ENCODE data around the gene ACTN1.

The ACTN1 gene

GRCh38 chr14:68948686-68949600, 30.2 kb downstream of the ACTN1 start:
- no peak for DNase-seq

- DNase-seq = no peak
Measured at GRCh38 chr14:68947802-68948201, 31.3 kb downstream of the ACTN1 start.

GRCh38 chr14:68946489-68946822, 32.6 kb downstream of the ACTN1 start:
- no peak for DNase-seq

GRCh38 chr14:68945585-68946488, 33.3 kb downstream of the ACTN1 start:
- DNase-seq = no peak

GRCh38 chr14:68945190-68945584, 33.9 kb downstream of the ACTN1 start:
- no peak for DNase-seq

GRCh38 chr14:68944162-68944561, 34.9 kb downstream of the ACTN1 start:
- DNase-seq = no peak

- DNase-seq = no peak
Measured at GRCh38 chr14:68943107-68943506, 36.0 kb downstream of the ACTN1 start.

GRCh38 chr14:68942296-68943035, 36.6 kb downstream of the ACTN1 start:
- DNase-seq = no peak

GRCh38 chr14:68941820-68942219, 37.3 kb downstream of the ACTN1 start:
- DNase-seq = no peak

- no peak for DNase-seq
Measured at GRCh38 chr14:68940614-68941185, 38.4 kb downstream of the ACTN1 start.

- DNase-seq = no peak
Measured at GRCh38 chr14:68939893-68940613, 39.0 kb downstream of the ACTN1 start.

- DNase-seq = no peak
Measured at GRCh38 chr14:68939181-68939892, 39.8 kb downstream of the ACTN1 start.

- DNase-seq = no peak
Measured at GRCh38 chr14:68938271-68939150, 40.6 kb downstream of the ACTN1 start.

- no peak for DNase-seq
Measured at GRCh38 chr14:68937471-68938270, 41.4 kb downstream of the ACTN1 start.

GRCh38 chr14:68936980-68937379, 42.1 kb downstream of the ACTN1 start:
- no peak for DNase-seq

- no peak for DNase-seq
Measured at GRCh38 chr14:68936476-68936875, 42.6 kb downstream of the ACTN1 start.

GRCh38 chr14:68935761-68936214, 43.3 kb downstream of the ACTN1 start:
- no peak for DNase-seq

GRCh38 chr14:68934066-68934465, 45.0 kb downstream of the ACTN1 start:
- no peak for DNase-seq

- no peak for DNase-seq
Measured at GRCh38 chr14:68932686-68933085, 46.4 kb downstream of the ACTN1 start.

Data from NCI-H1092 treated with DMSO at 0.1 percent for 48 hours (cell line).